Measurements from ENCODE around the gene TNFSF13.
"Not testable (repeated sequence)": the region's sequence is repeated elsewhere in the genome, so short reads cannot be mapped to it uniquely, and the experiment has no call there.

TNFSF13 gene

DNA sequence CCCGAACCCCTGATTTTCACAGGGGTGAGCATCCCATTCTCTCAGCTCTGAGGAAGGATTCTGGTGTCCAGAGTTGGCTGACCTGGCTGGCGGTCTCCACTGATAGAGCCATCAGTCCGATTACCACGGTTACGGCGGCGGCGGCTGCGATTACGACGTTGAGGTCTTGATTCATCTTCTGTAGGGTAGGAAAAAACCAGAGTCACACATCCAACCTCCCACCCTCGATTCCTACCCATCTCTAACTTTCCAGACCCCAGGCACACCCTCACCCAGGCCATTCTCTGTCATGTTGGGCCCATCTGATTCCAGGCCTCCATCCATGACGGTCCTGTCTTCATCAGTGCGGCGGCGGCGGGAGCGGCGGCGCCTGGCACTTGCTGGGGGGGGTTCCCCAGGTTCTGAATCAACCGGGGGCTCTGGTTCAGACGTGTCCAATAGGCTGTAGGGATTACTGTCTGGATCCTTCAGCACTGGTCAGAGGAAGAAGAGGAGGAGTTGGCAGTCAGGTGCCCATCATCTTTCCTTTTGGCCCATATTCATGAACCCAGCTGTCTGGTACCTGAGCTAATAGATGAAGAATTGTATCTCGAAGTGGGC is 34.0 kb downstream of the TNFSF13 start:
- no peak for DNase-seq (ENCODE audit: extremely low read depth, insufficient read length)
- H3K36me3 ChIP-seq (ENCODE audit: control insufficient read depth, insufficient read depth, low read length), result peaks cover 38% of the 10 kb centered on the region
- no peaks in the 10 kb centered on the region for H3K27me3 ChIP-seq (replicated peaks; ENCODE audit: control insufficient read depth, insufficient read depth, low read length)
- TF ChIP-seq, protein P1, sequence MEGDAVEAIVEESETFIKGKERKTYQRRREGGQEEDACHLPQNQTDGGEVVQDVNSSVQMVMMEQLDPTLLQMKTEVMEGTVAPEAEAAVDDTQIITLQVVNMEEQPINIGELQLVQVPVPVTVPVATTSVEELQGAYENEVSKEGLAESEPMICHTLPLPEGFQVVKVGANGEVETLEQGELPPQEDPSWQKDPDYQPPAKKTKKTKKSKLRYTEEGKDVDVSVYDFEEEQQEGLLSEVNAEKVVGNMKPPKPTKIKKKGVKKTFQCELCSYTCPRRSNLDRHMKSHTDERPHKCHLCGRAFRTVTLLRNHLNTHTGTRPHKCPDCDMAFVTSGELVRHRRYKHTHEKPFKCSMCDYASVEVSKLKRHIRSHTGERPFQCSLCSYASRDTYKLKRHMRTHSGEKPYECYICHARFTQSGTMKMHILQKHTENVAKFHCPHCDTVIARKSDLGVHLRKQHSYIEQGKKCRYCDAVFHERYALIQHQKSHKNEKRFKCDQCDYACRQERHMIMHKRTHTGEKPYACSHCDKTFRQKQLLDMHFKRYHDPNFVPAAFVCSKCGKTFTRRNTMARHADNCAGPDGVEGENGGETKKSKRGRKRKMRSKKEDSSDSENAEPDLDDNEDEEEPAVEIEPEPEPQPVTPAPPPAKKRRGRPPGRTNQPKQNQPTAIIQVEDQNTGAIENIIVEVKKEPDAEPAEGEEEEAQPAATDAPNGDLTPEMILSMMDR (IDR thresholded peaks at IDR 0.05; ENCODE audit: insufficient read depth, low read length, poor library complexity, severe bottlenecking), result no peak
- no peak overlapping the region for H3K4me3 ChIP-seq (replicated peaks; ENCODE audit: low read depth, low read length)

DNA sequence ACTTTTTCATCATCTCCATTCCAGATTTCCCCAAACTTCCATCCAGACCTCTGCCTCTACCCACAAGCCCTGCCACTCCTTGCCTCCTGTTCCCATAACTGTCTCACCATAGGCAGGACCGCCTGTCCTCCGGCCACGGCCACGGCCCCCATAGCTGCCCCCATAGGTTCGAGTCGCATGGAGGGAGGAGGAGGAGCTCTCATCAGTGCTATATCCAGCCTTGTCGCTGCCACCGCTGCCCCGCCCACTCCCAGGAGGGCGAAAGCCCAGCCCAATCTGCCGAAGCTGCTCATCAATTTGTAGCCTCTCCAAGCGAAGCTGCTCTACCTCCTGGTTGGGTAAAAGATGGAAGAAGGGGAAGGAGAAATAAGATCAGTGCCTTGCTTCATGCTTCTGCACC is 34.7 kb downstream of the TNFSF13 start:
- no peaks in the 10 kb centered on the region for H3K27me3 ChIP-seq (replicated peaks; ENCODE audit: control insufficient read depth, insufficient read depth, low read length)
- DNase-seq (ENCODE audit: extremely low read depth, insufficient read length), result no peak
- H3K4me3 ChIP-seq (replicated peaks; ENCODE audit: low read depth, low read length), result no peak overlapping the region
- H3K36me3 ChIP-seq (ENCODE audit: control insufficient read depth, insufficient read depth, low read length), result peaks cover 36% of the 10 kb centered on the region
- TF ChIP-seq, protein P1 (IDR thresholded peaks at IDR 0.05; ENCODE audit: insufficient read depth, low read length, poor library complexity, severe bottlenecking), result no peak

DNA sequence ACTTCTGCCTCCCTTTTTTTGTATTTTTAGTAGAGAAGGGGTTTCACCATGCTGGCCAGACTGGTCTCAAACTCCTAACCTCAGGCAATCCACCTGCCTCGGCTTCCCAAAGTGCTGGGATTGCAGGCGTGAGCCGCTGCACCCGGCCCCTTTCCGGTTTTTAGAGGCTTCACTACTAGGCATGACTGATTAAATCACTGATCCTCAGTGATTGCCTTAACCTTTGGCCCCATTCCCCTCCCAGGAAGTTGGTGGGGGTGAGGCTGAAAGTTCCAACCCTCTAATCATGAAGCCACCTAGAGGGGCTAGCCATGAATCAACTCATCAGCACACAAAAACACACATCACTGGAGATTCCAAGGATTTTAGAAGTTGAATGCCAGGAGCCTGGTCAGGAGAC is 39.0 kb downstream of the TNFSF13 start:
- not testable (repeated sequence) for DNase-seq (ENCODE audit: extremely low read depth, insufficient read length); H3K4me3 ChIP-seq (replicated peaks; ENCODE audit: low read depth, low read length); H3K27me3 ChIP-seq (replicated peaks; ENCODE audit: control insufficient read depth, insufficient read depth, low read length)
- H3K36me3 ChIP-seq (ENCODE audit: control insufficient read depth, insufficient read depth, low read length), result peaks cover 27% of the 10 kb centered on the region

DNA sequence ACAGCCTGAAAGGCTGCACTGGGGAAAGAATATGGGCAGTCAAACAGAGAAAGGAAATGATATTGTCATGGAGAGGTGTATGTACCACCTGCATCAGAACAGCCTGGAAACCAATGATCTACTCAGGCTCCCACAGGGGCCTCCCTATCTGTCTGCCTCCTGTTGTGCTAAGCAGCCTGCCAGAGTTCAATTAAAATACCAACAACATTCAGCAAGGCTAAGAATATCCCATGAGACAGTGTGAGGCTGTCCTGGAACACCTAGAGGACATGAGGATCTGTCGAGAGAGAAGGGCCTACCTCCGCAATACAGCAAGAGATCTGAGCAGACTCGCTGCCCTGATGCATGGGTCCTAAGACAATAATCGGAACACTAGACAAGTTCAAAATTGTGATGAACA is 47.7 kb downstream of the TNFSF13 start:
- TF ChIP-seq, protein P1 (IDR thresholded peaks at IDR 0.05; ENCODE audit: insufficient read depth, low read length, poor library complexity, severe bottlenecking), result no peak
- Histone ChIP-seq H3K4me3 (replicated peaks; ENCODE audit: low read depth, low read length) (no peak overlapping the region), H3K36me3 (ENCODE audit: control insufficient read depth, insufficient read depth, low read length) (peaks cover 20% of the 10 kb centered on the region), H3K27me3 (replicated peaks; ENCODE audit: control insufficient read depth, insufficient read depth, low read length) (no peaks in the 10 kb centered on the region)
- no peak for DNase-seq (ENCODE audit: extremely low read depth, insufficient read length)

- H3K27me3 ChIP-seq (replicated peaks; ENCODE audit: control insufficient read depth, insufficient read depth, low read length), result no peaks in the 10 kb centered on the region
- DNase-seq (ENCODE audit: extremely low read depth, insufficient read length), result no peak
- H3K36me3 ChIP-seq (ENCODE audit: control insufficient read depth, insufficient read depth, low read length), result peaks cover 7% of the 10 kb centered on the region
- TF ChIP-seq, protein P1 (IDR thresholded peaks at IDR 0.05; ENCODE audit: insufficient read depth, low read length, poor library complexity, severe bottlenecking), result no peak
- H3K4me3 ChIP-seq (replicated peaks; ENCODE audit: low read depth, low read length), result no peak overlapping the region
Measured at GRCh38 chr17:7610641-7611040, 52.1 kb downstream of the TNFSF13 start.

All from GM06990 (cell line).